Measurements from ENCODE around the gene DDX6. TPM values are rescaled to one million over a fixed set of nuclear protein-coding genes. Genes with fewer than 3 reads are reported as not detected.

The DDX6 gene
- total and polyA plus RNA-seq, 9 of the 15 experiments (the other 6 are each of a cell fraction or from before 2014, with no cell fraction given), result 10.0 to 102 (median 58.2) TPM

DNA sequence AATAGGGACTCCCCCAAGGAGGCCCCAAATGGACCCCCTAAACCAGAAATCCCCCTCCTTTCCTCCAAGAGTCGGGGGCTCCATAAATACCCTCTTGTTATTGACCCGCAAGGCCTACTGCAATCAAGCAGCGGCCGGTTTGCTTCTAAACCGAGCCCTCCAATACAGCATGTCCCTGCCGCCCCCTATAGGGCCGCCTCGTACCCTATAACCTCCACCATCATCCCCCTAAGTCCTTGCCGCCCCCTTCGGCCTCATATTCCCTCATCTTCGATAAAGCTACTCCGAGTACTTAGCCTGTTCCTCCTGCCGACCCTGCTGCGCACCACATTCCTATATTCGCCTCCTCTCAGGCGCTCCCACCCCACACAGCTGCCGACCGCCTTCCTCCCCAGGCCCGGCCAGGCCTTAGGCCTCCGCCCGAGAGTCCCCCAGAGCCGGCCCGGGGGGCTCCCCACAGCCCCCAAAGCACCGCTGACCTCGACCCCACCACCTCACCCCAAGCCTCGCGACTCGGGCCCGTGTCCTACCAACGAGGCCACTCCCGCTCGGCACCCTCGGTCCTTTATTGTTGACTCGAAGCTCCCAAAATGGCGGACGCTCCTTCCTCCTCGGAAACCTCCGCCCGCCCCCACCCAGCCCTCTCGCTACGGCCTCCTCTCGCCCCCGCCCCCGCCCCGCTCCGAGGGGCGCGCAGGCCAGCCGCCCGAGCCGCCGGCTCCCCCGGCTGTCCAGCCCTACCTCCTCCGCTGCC lies 430 bp downstream of the DDX6 start (continued):
- TF ChIP-seq RERE (CRISPR knock-in tag; IDR thresholded peaks at IDR 0.05; ENCODE audit: borderline replicate concordance) (no peak), WHSC1 (IDR thresholded peaks at IDR 0.05; ENCODE audit: low read length) (no peak), U2AF2 (optimal IDR thresholded peaks at IDR 0.05; ENCODE audit: low read depth, low read length) (no peak), RNF2 (IDR thresholded peaks at IDR 0.05) (no peak), ETV1 (tag; conservative IDR thresholded peaks at IDR 0.05; ENCODE audit: low read depth) (no peak), ZNF274 (IDR thresholded peaks at IDR 0.05; ENCODE audit: borderline replicate concordance, low read depth, low read length) (no peak), LCOR (CRISPR knock-in tag; IDR thresholded peaks at IDR 0.05) (0 out of 2 replicates have a peak, but pooled peaks have one; percentile 46), ZFP36 (IDR thresholded peaks at IDR 0.05; ENCODE audit: low read depth, low read length, partially characterized antibody) (no peak), RHOXF2B (CRISPR knock-in tag; conservative IDR thresholded peaks at IDR 0.05) (no peak), SMARCA4 (IDR thresholded peaks at IDR 0.05) (peak; percentile 48; the same call in 1 of the 2 replicates), DDX20 (tag; IDR thresholded peaks at IDR 0.05; ENCODE audit: low read depth) (no peak), NUFIP1 (IDR thresholded peaks at IDR 0.05; ENCODE audit: partially characterized antibody) (no peak), SRSF3 (IDR thresholded peaks at IDR 0.05; ENCODE audit: insufficient read depth, low read length) (no peak), BRF1 (IDR thresholded peaks at IDR 0.05; ENCODE audit: borderline replicate concordance, extremely low read depth, insufficient read length) (no peak), GTF2B (IDR thresholded peaks at IDR 0.05; ENCODE audit: extremely low read depth, insufficient read length) (no peak)
- TF ChIP-seq, protein P1, sequence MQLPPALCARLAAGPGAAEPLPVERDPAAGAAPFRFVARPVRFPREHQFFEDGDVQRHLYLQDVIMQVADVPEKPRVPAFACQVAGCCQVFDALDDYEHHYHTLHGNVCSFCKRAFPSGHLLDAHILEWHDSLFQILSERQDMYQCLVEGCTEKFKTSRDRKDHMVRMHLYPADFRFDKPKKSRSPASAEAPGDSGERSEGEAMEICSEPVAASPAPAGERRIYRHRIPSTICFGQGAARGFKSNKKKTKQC (CRISPR knock-in tag; IDR thresholded peaks at IDR 0.05), result no peak
- TF ChIP-seq, protein P2, sequence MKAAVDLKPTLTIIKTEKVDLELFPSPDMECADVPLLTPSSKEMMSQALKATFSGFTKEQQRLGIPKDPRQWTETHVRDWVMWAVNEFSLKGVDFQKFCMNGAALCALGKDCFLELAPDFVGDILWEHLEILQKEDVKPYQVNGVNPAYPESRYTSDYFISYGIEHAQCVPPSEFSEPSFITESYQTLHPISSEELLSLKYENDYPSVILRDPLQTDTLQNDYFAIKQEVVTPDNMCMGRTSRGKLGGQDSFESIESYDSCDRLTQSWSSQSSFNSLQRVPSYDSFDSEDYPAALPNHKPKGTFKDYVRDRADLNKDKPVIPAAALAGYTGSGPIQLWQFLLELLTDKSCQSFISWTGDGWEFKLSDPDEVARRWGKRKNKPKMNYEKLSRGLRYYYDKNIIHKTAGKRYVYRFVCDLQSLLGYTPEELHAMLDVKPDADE (conservative IDR thresholded peaks at IDR 0.05; ENCODE audit: control insufficient read depth, low read depth, low read length), result 0 out of 2 replicates have a peak, but pooled peaks have one; percentile 41
- TF ChIP-seq, protein P3, sequence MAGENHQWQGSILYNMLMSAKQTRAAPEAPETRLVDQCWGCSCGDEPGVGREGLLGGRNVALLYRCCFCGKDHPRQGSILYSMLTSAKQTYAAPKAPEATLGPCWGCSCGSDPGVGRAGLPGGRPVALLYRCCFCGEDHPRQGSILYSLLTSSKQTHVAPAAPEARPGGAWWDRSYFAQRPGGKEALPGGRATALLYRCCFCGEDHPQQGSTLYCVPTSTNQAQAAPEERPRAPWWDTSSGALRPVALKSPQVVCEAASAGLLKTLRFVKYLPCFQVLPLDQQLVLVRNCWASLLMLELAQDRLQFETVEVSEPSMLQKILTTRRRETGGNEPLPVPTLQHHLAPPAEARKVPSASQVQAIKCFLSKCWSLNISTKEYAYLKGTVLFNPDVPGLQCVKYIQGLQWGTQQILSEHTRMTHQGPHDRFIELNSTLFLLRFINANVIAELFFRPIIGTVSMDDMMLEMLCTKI (IDR thresholded peaks at IDR 0.05; ENCODE audit: partially characterized antibody), result no peak

Data from K562 (cell line).